Esophagus squamous epithelium (tissue), 4 donors: ENCODE data around the gene CA9.

Experiments
- CTCF ChIP-seq, 6 experiments: fragments of 450-650 bp in 4 of 6; fragments of 200-600 bp in 2 of 6; sonication (generic) in 2 of 6; IDR thresholded peaks; one replicate each; pipeline ENCODE4 v1.5.1; 2016 to 2019; ENCODE audit warnings: antibody characterized with exemption in 6 of 6, mild to moderate bottlenecking in 4 of 6, moderate library complexity in 4 of 6
- POLR2A ChIP-seq, 4 donors: fragments of 450-650 bp; IDR thresholded peaks; one replicate each; pipeline ENCODE4 v1.6.1; 2017; ENCODE audit warnings: antibody characterized with exemption in 4 of 4, mild to moderate bottlenecking in 4 of 4, moderate library complexity in 3 of 4

DNA sequence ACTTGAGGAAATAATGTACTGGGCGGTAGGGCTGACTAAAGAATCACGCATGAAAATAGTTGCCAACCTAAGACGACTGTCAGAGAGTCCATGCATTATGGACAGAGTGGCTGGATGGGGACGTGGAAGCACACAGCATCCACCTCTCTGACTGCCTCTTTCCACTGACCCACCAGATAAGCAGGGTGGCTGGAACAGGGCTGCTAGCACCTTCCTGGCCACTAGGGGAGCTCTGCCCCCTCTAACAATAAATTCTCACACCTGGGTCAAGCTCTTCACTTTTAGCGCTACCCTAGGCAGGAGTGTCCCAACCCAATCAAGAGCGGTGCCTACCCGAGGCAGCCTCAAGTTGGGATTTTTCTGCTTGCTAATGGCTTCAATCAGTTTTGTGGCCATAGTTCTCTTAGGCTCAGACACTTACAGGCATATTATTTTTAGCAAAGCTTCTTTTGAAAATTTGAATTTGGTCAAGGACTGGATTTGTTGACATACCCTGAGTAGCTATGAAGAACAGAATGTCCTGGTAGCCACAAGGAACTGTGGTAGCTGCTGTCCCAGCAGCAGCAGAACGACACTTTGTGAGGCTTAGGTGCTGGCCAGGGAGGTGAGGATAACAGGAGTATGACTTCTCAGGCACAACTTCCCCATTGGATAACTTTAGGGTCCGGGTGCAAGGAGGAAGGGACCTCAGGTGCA, 22.9 kb downstream of the CA9 start:
- no peak for TF ChIP-seq POLR2A (IDR thresholded peaks at IDR 0.05)
- peak; percentile 68 to 82 (median 78) for TF ChIP-seq CTCF (IDR thresholded peaks at IDR 0.05)
